Measurements from ENCODE around the gene FAM110C.
"Not testable (repeated sequence)": the region's sequence is repeated elsewhere in the genome, so short reads cannot be mapped to it uniquely, and the experiment has no call there.

FAM110C gene

GRCh38 chr2:42788-43187, 3.5 kb downstream of the FAM110C start:
- DNase-seq, result no peak

GRCh38 chr2:40465-40864, 5.8 kb downstream of the FAM110C start:
- DNase-seq, result no peak

- no peak for DNase-seq
Measured at GRCh38 chr2:38155-38554, 8.2 kb downstream of the FAM110C start.

- DNase-seq, result no peak
Measured at GRCh38 chr2:36318-36717, 10.0 kb downstream of the FAM110C start.

- no peak for DNase-seq
Measured at GRCh38 chr2:35852-36251, 10.5 kb downstream of the FAM110C start.

- no peak for DNase-seq
Measured at GRCh38 chr2:33620-34019, 12.7 kb downstream of the FAM110C start.

- no peak for DNase-seq
Measured at GRCh38 chr2:32068-32467, 14.2 kb downstream of the FAM110C start.

- DNase-seq, result no peak
Measured at GRCh38 chr2:29253-29652, 17.1 kb downstream of the FAM110C start.

- no peak for DNase-seq
Measured at GRCh38 chr2:28406-28975, 17.8 kb downstream of the FAM110C start.

- no peak for DNase-seq
Measured at GRCh38 chr2:26891-27290, 19.4 kb downstream of the FAM110C start.

- DNase-seq, result no peak
Measured at GRCh38 chr2:25543-25942, 20.8 kb downstream of the FAM110C start.

GRCh38 chr2:24591-24990, 21.7 kb downstream of the FAM110C start:
- not testable (repeated sequence) for DNase-seq

- DNase-seq, result no peak
Measured at GRCh38 chr2:24107-24506, 22.2 kb downstream of the FAM110C start.

- no peak for DNase-seq
Measured at GRCh38 chr2:23283-23682, 23.0 kb downstream of the FAM110C start.

- not testable (repeated sequence) for DNase-seq
Measured at GRCh38 chr2:22244-22643, 24.1 kb downstream of the FAM110C start.

GRCh38 chr2:20259-20658, 26.0 kb downstream of the FAM110C start:
- not testable (repeated sequence) for DNase-seq

- no peak for DNase-seq
Measured at GRCh38 chr2:19505-19904, 26.8 kb downstream of the FAM110C start.

GRCh38 chr2:18402-19271, 27.7 kb downstream of the FAM110C start:
- no peak for DNase-seq

- not testable (repeated sequence) for DNase-seq
Measured at GRCh38 chr2:15916-16315, 30.4 kb downstream of the FAM110C start.

GRCh38 chr2:11248-11941, 34.9 kb downstream of the FAM110C start:
- peak; percentile 8 for DNase-seq

GRCh38 chr2:10222-10875, 36.0 kb downstream of the FAM110C start:
- DNase-seq, result no peak

Data from fibroblast of skin of scalp (primary cell).